Measurements from ENCODE around the gene EVA1C.

GRCh38 chr21:32476661-32477423, 64.3 kb downstream of the EVA1C start:
- no peak for TF ChIP-seq TAF1 (IDR thresholded peaks at IDR 0.05; ENCODE audit: low read depth)
- TF ChIP-seq REST (IDR thresholded peaks at IDR 0.05; ENCODE audit: low read depth), result no peak
- no peak for TF ChIP-seq RAD21 (IDR thresholded peaks at IDR 0.05; ENCODE audit: low read depth)
- no peak for TF ChIP-seq EGR1 (IDR thresholded peaks at IDR 0.05)
- no peak for TF ChIP-seq TEAD4 (IDR thresholded peaks at IDR 0.05)
- TF ChIP-seq EP300 (IDR thresholded peaks at IDR 0.05; ENCODE audit: borderline replicate concordance), result no peak
- TF ChIP-seq NFIC (IDR thresholded peaks at IDR 0.05), result no peak
- no peak for TF ChIP-seq CREB1 (IDR thresholded peaks at IDR 0.05; ENCODE audit: low read depth)
- TF ChIP-seq, protein P1, sequence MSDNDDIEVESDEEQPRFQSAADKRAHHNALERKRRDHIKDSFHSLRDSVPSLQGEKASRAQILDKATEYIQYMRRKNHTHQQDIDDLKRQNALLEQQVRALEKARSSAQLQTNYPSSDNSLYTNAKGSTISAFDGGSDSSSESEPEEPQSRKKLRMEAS (IDR thresholded peaks at IDR 0.05), result no peak
